H54 (cell line): Measurements from ENCODE around the gene CHEK1.

Experiments used
- DNase-seq: peaks from one replicate; pipeline ENCODE4 v3.0.0; 2011; ENCODE audit warnings: low spot score, mixed read lengths; ENCODE audit not compliant: insufficient read length
- FAIRE-seq: peaks from 3 replicates; lab custom pipeline; 2011; peaks lifted over from hg19 to GRCh38; lab: Jason Lieb, UNC
- POLR2A ChIP-seq: IDR thresholded peaks from 2 replicates; pipeline ENCODE4 v1.6.1; 2011; ENCODE audit warnings: low read depth, mild to moderate bottlenecking, low read length

The CHEK1 gene

DNA sequence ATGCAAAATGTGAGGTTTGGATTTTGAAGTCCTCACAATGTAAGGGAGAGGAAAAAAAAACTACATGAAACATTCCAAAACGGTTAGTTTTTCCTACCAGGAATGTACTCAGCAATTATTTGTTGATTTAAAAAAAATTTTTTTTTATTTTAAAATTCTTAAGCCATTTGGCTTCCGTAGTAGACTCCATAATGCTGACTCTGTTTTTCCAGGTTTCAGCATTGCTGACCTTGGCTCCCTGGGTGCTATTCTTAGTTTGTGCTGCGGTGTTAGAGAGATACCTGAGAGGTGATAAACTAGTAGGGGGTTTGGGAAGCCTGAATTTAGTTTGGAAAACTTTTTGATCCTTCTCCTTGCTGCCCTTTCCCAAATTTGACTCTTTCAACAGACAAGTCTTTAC lies 21.8 kb upstream of the CHEK1 start:
- FAIRE-seq (no peak), DNase-seq (no peak)
- no peak for TF ChIP-seq POLR2A

DNA sequence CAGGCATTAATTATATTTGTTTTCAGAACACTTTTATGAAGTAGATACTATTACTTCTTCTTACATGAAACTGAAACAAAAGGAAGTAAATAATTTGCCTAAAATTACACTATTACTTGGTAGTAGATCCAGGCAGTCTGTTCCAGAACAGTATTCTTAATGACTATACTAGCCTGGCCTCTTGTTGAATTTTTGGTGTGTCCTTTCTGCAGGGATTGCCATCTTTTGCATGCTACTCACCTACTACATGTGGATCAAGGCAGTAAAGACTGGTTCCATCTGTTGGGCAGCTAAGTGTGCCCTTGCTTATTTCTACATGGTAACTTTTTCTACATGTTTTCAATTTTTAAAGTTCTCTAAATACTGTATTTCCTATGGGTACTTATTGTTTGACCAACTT lies 19.5 kb upstream of the CHEK1 start:
- no peak for TF ChIP-seq POLR2A
- FAIRE-seq (no peak), DNase-seq (no peak)

DNA sequence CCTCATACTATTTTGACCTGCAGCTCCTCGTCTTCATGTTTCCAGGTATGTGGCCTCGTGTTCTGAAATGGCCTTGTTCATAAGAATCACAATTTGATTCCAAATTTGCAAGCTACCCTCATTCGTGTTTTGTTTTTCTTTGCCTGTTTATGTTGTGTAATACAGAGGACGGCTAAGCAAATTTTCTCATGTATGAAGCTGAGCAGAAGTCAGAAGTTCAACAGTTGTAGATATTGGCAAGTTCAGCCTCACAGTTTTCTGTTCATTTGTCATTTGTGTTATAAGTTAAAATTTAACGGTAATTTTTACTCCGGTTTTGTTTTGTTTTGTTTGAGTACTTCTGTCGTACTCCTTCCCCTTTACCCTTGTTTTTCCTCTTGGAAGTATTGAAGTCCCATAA lies 15.4 kb upstream of the CHEK1 start:
- no peak for FAIRE-seq
- TF ChIP-seq POLR2A: no peak

DNA sequence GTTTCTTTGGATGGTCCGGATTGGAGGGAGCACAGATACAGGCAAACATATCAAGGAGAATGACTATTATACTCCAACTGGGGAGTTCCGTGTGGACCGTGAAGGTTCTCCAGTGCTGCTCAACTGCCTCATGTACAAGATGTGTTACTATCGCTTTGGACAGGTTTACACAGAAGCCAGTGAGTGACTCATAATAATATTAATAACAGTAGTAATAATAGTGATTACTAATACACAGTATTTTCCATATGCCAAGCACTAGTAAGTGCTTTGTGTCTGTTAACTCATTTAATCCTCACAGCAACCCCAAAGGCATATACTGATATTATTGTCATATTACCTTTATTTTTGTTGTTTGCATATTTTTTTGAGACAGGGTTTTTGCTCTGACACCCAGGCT lies 6.6 kb upstream of the CHEK1 start:
- FAIRE-seq: no peak
- no peak for TF ChIP-seq POLR2A
- no peak for DNase-seq

More for the DNA sequence above, 15.4 kb upstream of the CHEK1 start:
- no peak for DNase-seq

DNA sequence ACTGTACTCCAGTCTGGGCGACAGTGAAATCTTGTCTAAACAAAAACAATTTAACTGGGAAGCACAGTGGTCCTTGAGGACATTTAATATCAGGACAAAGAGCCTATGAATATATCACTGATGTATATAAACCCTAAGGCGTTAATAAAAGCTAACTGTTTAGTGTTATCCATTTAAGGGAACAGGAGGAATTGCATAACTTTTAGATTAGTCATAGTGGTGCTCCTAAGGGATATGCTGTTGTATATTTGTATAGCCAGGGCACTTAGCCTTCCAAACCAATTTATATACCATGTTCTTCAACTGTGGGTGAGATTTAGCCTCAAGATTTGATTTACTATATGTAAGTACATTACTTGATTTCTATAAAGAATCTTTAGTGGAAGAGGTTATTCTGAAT lies 3.0 kb upstream of the CHEK1 start:
- FAIRE-seq: peak; percentile 6
- peak; percentile 14 for DNase-seq
- TF ChIP-seq POLR2A: no peak

DNA sequence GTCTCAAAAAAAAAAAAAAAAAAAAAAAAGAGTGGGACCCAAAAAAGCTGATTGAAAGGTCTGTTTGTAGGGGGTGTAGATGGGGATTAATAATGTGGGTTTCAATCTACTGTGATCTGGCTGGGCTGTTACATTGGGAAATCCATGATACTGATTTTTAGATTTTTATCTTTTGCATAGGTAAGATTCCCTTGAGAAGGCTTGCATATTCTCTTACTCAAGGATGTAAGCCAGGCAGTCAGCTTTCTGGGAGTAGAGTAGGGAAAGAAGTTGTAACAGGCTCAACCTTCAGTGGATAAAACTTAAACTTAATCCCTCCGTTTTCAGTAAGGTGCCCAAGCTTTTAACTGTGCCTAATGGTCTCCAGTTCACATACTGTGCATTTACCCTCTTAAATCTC lies 1.9 kb upstream of the CHEK1 start:
- DNase-seq: no peak
- FAIRE-seq: no peak
- no peak for TF ChIP-seq POLR2A

DNA sequence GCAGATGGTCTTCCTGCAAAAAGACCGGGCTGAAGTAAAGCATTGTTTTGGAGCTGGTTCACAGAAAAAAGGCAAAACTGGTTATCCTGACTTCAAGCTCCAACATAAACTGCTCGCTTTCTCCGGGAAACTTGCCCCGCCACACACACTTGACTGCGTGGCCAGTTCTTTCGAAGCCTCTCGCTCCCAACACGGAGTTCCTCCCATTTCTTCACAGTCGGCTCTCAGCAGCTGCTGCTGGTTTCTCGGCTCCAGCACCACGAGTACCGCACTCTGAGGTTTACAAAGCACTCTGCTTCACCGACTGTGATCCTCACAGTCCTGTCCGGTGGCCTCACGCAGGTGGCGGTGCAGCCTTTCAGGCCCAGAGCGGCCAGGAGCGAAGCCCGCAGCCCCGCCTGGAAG lies 264 bp downstream of the CHEK1 start:
- no peak for DNase-seq
- TF ChIP-seq POLR2A: no peak; the same call in 1 of the 2 replicates
- FAIRE-seq: no peak

DNA sequence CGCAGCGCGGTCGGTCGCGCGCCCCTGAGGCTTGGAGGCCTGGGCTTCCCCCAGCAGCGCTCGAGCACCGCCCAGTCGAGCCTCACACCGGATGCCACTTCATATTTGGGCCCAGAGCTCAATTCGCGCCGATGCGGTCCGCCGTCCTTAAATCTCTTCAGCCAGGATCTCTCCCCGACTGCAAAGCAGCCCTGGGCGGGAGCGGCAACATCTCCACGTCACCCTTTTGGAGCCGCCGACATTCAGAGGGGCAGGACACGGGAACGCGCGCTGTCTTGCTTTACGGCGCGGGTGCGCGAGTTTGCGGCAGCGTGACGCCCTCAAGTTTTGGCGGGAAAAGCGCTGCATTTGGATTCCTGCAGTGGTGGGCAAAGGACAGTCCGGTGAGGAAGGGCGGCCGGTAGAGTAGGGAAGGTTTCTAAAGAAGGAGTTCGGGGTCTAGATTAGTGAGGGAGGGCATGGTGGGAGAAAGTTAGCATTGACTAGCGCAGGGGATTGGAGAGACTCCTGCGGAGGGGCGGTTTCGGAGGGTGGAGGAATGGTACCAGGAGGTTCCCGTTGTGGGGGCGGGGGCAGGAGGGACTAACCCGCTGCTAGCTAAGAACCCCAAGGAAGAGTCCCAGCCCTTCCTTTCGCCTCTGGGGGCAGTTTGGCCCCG lies 796 bp downstream of the CHEK1 start:
- DNase-seq (peak; percentile 29), FAIRE-seq (peak; percentile 38)
- peak; percentile 49 for TF ChIP-seq POLR2A

DNA sequence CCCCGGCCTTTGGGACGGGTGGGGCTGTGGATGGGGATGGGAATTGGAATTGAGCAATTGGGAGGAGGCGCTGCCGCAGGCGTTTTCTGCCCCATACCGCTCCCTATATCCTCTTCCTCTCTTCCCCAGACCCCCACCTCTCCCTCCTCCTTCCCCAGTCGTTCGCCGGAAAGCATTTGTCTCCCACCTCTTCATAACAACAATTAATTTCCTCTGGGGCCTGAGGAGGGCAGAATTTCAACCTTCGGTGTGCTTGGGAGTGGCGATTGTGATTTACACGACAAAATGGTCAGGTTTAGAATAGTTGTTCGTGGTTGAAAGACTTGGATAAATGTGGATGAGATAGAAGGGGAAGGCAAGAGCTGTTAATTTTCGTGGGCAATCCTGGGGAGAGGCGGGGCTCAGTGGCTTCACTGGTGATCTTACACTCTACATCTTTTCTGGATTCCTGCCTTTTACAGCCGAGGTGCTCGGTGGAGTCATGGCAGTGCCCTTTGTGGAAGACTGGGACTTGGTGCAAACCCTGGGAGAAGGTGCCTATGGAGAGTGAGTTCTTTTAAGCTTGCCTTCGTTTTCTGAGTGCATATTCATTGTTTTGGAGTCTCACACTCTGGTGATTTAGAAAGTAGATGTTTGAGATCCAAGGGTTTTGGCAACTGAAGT lies 1.5 kb downstream of the CHEK1 start:
- TF ChIP-seq POLR2A: no peak
- FAIRE-seq (peak; percentile 92), DNase-seq (peak; percentile 50)

DNA sequence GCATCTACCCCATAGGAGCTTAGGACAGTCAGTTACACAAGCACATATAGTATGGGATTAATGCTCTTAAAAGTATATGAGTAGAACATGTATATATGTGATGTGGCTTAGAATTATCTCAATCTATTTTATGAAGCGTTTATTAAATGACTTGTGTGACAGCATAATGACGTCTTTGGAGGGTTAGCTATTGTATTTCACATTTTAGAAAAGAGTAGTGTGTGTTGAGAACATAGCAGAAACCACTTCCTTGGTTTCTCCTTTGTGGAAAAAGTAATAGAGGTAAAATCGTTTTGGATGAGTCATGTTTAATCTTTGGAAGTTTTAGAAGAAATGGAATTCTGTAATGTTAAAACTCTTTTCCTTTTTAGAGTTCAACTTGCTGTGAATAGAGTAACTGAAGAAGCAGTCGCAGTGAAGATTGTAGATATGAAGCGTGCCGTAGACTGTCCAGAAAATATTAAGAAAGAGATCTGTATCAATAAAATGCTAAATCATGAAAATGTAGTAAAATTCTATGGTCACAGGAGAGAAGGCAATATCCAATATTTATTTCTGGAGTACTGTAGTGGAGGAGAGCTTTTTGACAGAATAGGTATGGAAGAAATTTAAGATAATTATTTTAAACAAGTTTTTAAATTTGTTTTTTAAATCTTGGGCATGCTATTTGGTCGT lies 2.4 kb downstream of the CHEK1 start:
- FAIRE-seq (peak; percentile 38), DNase-seq (no peak)
- TF ChIP-seq POLR2A: no peak

DNA sequence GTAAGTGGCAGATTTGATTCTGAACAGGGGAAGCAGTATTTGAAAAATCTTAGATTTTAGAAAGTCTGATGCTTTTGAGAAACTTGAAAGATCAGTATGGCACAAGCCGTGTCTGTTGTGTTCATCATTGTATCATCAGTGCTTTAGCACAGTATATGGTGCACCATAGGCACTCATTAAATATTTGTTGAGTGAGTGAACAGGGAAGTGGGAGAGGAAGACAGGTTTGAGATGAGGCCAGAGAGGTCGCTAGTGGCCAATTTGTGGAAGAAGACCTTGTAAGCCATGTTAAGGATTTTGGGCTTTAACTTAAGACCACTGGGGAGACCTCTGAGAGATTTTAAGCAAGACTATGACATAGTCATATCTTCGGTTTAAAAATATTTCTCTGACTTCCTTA lies 12.9 kb downstream of the CHEK1 start:
- no peak for TF ChIP-seq POLR2A
- DNase-seq (no peak), FAIRE-seq (no peak)

DNA sequence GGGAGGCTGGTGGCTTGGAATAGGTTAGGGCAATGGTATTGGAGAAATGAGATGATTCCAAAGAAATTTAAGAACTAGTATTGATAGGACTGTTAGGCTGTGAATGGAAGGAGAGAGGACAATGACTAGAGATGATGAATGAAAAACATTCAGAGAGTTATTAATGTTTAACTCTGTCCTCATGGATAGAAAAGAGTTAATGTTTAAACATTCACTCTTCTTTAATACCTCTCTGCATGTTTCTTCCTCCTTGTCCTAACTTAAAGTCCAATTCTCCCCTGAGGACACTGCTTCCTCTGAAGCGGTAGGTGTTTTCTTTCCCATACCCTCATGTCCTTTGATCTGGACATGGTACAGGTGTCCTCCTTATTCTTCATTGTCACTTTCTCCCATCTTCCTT lies 13.4 kb downstream of the CHEK1 start:
- no peak for DNase-seq
- no peak for TF ChIP-seq POLR2A
- no peak for FAIRE-seq

DNA sequence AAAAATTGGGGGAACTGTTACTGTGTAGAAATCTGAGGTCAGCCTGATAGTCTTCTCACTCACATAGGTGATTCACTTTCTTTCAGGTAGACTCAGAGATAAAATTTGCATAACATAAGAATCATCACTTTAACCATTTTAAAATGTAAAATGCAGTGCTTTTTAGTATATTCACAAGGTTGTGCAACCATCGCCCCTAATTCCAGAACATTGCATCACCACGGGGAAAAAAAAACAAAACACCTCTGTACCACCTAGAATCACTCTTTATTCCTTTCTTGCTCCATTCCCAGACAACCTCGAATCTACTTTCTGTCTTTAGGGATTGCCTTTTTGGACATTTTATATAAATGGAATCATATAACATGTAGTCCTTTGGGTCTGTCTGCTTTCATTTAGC lies 20.9 kb downstream of the CHEK1 start:
- no peak for TF ChIP-seq POLR2A
- DNase-seq (no peak), FAIRE-seq (no peak)

DNA sequence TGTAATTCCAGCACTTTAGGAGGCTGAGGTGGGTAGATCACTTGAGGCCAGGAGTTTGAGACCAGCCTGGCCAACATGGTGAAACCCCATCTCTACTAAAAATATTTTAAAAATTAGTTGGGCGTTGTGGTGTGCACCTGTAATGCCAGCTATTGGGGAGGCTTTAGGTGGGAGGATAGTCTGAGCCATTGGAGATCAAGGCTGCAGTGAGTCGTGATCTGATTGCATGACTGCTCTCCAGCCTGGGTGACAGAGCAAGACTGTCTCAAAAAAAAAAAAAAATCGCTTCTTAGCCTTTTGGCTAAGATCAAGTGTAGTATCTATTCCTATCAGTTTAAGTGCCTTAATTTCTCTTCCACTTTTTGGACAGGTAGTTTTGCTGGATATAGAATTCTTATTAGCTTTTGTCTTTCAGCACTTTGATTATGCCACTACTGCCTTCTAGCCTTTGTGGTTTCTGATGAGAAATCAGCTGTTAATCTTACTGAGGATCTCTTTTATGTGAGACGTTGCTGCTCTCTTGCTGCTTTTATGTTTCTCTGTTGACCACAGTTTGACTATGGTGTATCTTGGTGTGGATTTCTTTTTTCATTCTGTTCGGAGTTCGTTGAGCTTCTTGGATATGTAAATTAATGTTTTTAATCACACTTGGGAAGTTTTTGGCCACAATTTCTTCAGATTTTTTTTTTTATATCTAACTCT lies 24.7 kb downstream of the CHEK1 start:
- TF ChIP-seq POLR2A: no peak
- DNase-seq (no peak), FAIRE-seq (no peak)
